GM12878 (cell line): ENCODE measurements around the gene BEST2. TPM values are rescaled to one million over a fixed set of nuclear protein-coding genes. Genes with fewer than 3 reads are reported as not detected.
A peak's percentile ranks its signal among the peaks of the same experiment; 100 is the strongest.

Experiments
- ASH2L ChIP-seq: fragments of 300-600, 200-600 bp; sonication (generic); IDR thresholded peaks from 2 replicates; pipeline ENCODE4 v1.6.1; 2017; ENCODE audit warnings: low read depth, mild to moderate bottlenecking, borderline replicate concordance
- BHLHE40 ChIP-seq, 2 experiments: fragments of 450-650 bp in 1 of 2; IDR thresholded peaks; 2 replicates each; pipeline ENCODE4 v1.6.1; 2011 to 2017; ENCODE audit warnings: low read depth in 2 of 2, borderline replicate concordance in 1 of 2, improper control_type of control experiment in 1 of 2, low read length in 1 of 2, mild to moderate bottlenecking in 1 of 2
- BRCA1 ChIP-seq: IDR thresholded peaks from 2 replicates; pipeline ENCODE4 v1.6.1; 2011; ENCODE audit warnings: low read depth, low read length, improper control_type of control experiment
- EGR1 ChIP-seq, 2 experiments: IDR thresholded peaks; 1 replicate in 1 of 2; 2 replicates in 1 of 2; pipeline ENCODE4 v1.6.1; 2011 to 2012; ENCODE audit warnings: low read depth in 2 of 2, low read length in 2 of 2, borderline replicate concordance in 1 of 2, mild to moderate bottlenecking in 1 of 2, moderate library complexity in 1 of 2
- EP300 ChIP-seq, 2 experiments: fragments of 150-350 bp in 1 of 2; IDR thresholded peaks; 2 replicates each; pipeline ENCODE4 v1.6.1; 2011 to 2012; ENCODE audit warnings: low read depth in 2 of 2, low read length in 2 of 2, borderline replicate concordance in 1 of 2, improper control_type of control experiment in 1 of 2, inconsistent platforms in 1 of 2; ENCODE audit not compliant: control insufficient read depth in 1 of 2
- KLF5 ChIP-seq: fragments of 450-650 bp; IDR thresholded peaks from 2 replicates; pipeline ENCODE4 v1.6.1; 2014; ENCODE audit warnings: mild to moderate bottlenecking; ENCODE audit not compliant: partially characterized antibody
- MXI1 ChIP-seq: fragments of 150-350 bp; IDR thresholded peaks from 2 replicates; pipeline ENCODE4 v1.6.1; 2011; ENCODE audit warnings: low read depth, mild to moderate bottlenecking, inconsistent platforms, low read length, improper control_type of control experiment
- MYB ChIP-seq: fragments of 150-350 bp; IDR thresholded peaks from 2 replicates; pipeline ENCODE4 v1.6.1; 2014; ENCODE audit warnings: mild to moderate bottlenecking, low read depth, low read length, borderline replicate concordance
- NR2C1 ChIP-seq: fragments of 450-650 bp; IDR thresholded peaks from 2 replicates; pipeline ENCODE4 v1.6.1; 2017; ENCODE audit warnings: antibody characterized with exemption, mild to moderate bottlenecking, moderate library complexity
- SMAD5 ChIP-seq: IDR thresholded peaks from 2 replicates; pipeline ENCODE4 v1.6.1; 2016; ENCODE audit warnings: antibody characterized with exemption, low read depth
- SPI1 ChIP-seq: IDR thresholded peaks from 2 replicates; pipeline ENCODE4 v1.6.1; 2011; ENCODE audit warnings: low read depth, mild to moderate bottlenecking, low read length, moderate library complexity, borderline replicate concordance; ENCODE audit not compliant: insufficient read depth
- SUZ12 ChIP-seq: fragments of 200-600 bp; sonication (generic); IDR thresholded peaks from one replicate; pipeline ENCODE4 v1.6.1; 2018; ENCODE audit warnings: antibody characterized with exemption, mild to moderate bottlenecking; ENCODE audit not compliant: unreplicated experiment
- TBL1XR1 ChIP-seq: IDR thresholded peaks from 2 replicates; pipeline ENCODE4 v1.6.1; 2012; ENCODE audit warnings: low read depth, low read length, improper control_type of control experiment
- WRNIP1 ChIP-seq: IDR thresholded peaks from 2 replicates; pipeline ENCODE4 v1.6.1; 2011; ENCODE audit warnings: low read depth, low read length, improper control_type of control experiment, borderline replicate concordance
- ZNF592 ChIP-seq: fragments of 450-650 bp; IDR thresholded peaks from 2 replicates; pipeline ENCODE4 v1.6.1; 2017; ENCODE audit warnings: mild to moderate bottlenecking, moderate library complexity
- polyA plus RNA-seq, 11 experiments: library from polyadenylated mRNA; depleted of rRNA in 4 of 11; unstranded in 6 of 11; stranded (reverse) in 5 of 11; fragments of >200 nt; fragmentation: Nextera tagmentation in 4 of 11; fragmentation: Illumina TruSeq in 1 of 11; extraction: Ambion mirVana in 4 of 11; extraction: Trizol in 1 of 11; gene quantifications; 1 replicate in 1 of 11; 2 replicates in 10 of 11; pipeline versions ENCODE4 v1.2.1 to v1.2.3, GENCODE V29; 2011 to 2016; ENCODE audit warnings: inconsistent platforms in 2 of 11, missing spikeins in 2 of 11, low read depth in 1 of 11
- total RNA-seq, 4 experiments: library from RNA; depleted of rRNA in 3 of 4; stranded (reverse); fragments of >200 nt in 3 of 4; fragmentation: Illumina TruSeq in 1 of 4; extraction: Trizol in 1 of 4; gene quantifications; 2 replicates each; pipeline versions ENCODE4 v1.2.1 to v1.2.3, GENCODE V29; 2013 to 2021
- TF ChIP-seq, protein P1 (sequence below): IDR thresholded peaks from 2 replicates; pipeline ENCODE4 v1.6.1; 2012; ENCODE audit warnings: low read depth, low read length, improper control_type of control experiment
- TF ChIP-seq, protein P2 (sequence below): fragments of 150-350 bp; IDR thresholded peaks from 2 replicates; pipeline ENCODE4 v1.6.1; 2014; ENCODE audit warnings: mild to moderate bottlenecking, low read depth, low read length
- TF ChIP-seq, protein P3 (sequence below): fragments of 450-650 bp; IDR thresholded peaks from 2 replicates; pipeline ENCODE4 v1.6.1; 2017; ENCODE audit warnings: low read depth, mild to moderate bottlenecking, moderate library complexity

Gene BEST2
- total and polyA plus RNA-seq, 10 of the 15 experiments (the other 5 are each of a cell fraction or from before 2014, with no cell fraction given): not detected

DNA sequence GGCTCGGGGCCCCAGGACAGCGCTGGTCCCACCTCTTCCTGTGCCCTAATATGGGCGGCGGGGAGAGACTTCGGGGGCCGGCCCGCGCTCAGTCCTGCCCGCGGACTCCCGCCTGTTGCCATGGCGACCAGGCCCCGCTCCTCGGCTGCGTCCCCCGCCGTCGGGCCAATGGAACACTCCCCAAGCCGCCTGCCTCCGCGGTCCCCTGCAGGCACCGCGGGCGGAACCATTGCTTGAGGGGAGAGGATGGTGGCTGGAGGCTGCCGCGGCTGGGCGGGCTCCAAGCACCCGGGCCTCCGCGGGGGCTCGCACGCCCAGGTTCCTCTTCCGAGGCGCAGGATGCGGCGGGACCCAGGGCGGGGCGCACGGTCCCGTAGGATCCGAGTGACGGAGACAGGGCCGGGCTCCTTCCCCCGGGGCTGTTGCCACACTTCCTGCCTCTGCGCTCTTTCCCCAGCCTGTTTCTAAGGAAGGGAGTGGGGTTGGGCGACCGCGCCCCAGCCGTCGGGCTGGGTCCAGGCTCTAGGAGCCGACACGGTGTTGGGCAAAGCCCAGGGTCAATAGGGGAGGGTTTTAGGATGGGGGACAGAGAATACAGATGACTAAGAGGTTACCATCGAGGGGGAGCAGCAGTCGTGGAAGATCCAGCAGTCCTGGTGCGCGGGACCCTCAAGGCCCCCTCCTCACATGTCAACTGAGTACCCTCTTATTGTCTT lies 38.5 kb downstream of the BEST2 start (continued):
- TF ChIP-seq ZNF592 (0 out of 2 replicates have a peak, but pooled peaks have one; percentile 37), EGR1 (IDR thresholded peaks at IDR 0.05; ENCODE audit: borderline replicate concordance in 1 of 2, low read depth in 2 of 2, low read length in 2 of 2) (peak in 1 of 2 experiments; percentile 18; a peak in 1 of 3 replicates), SMAD5 (no peak), WRNIP1 (peak; percentile 60; the same call in 1 of the 2 replicates), NR2C1 (peak; percentile 36; the same call in 1 of the 2 replicates), BHLHE40 (IDR thresholded peaks at IDR 0.05; ENCODE audit: borderline replicate concordance in 1 of 2, low read depth in 2 of 2, low read length in 1 of 2) (peak; percentile 97 to 98), ASH2L (no peak), EP300 (IDR thresholded peaks at IDR 0.05; ENCODE audit: borderline replicate concordance in 1 of 2, control insufficient read depth in 1 of 2, low read depth in 2 of 2, low read length in 2 of 2) (0 out of 4 replicates have a peak, but pooled peaks of 1 of the 2 experiments have one; percentile 9), SPI1 (peak; percentile 29; the same call in 1 of the 2 replicates), BRCA1 (peak; percentile 38; the same call in 1 of the 2 replicates), MYB (no peak), SUZ12 (no peak), TBL1XR1 (peak; percentile 82), KLF5 (peak; percentile 99), MXI1 (peak; percentile 96)
- TF ChIP-seq, protein P1, sequence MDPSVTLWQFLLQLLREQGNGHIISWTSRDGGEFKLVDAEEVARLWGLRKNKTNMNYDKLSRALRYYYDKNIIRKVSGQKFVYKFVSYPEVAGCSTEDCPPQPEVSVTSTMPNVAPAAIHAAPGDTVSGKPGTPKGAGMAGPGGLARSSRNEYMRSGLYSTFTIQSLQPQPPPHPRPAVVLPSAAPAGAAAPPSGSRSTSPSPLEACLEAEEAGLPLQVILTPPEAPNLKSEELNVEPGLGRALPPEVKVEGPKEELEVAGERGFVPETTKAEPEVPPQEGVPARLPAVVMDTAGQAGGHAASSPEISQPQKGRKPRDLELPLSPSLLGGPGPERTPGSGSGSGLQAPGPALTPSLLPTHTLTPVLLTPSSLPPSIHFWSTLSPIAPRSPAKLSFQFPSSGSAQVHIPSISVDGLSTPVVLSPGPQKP: peak; percentile 100
- TF ChIP-seq, protein P2, sequence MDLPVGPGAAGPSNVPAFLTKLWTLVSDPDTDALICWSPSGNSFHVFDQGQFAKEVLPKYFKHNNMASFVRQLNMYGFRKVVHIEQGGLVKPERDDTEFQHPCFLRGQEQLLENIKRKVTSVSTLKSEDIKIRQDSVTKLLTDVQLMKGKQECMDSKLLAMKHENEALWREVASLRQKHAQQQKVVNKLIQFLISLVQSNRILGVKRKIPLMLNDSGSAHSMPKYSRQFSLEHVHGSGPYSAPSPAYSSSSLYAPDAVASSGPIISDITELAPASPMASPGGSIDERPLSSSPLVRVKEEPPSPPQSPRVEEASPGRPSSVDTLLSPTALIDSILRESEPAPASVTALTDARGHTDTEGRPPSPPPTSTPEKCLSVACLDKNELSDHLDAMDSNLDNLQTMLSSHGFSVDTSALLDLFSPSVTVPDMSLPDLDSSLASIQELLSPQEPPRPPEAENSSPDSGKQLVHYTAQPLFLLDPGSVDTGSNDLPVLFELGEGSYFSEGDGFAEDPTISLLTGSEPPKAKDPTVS: no peak
- TF ChIP-seq, protein P3, sequence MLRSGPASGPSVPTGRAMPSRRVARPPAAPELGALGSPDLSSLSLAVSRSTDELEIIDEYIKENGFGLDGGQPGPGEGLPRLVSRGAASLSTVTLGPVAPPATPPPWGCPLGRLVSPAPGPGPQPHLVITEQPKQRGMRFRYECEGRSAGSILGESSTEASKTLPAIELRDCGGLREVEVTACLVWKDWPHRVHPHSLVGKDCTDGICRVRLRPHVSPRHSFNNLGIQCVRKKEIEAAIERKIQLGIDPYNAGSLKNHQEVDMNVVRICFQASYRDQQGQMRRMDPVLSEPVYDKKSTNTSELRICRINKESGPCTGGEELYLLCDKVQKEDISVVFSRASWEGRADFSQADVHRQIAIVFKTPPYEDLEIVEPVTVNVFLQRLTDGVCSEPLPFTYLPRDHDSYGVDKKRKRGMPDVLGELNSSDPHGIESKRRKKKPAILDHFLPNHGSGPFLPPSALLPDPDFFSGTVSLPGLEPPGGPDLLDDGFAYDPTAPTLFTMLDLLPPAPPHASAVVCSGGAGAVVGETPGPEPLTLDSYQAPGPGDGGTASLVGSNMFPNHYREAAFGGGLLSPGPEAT: peak; percentile 87
- TF ChIP-seq, all 136 proteins: peak for 58
